HCT116 (cell line): ENCODE measurements around the gene FCER2.

Source experiments
- EZH2 ChIP-seq: fragments of 200-600 bp; sonication (generic); IDR thresholded peaks from 2 replicates; pipeline ENCODE4 v1.6.1; 2017; ENCODE audit warnings: antibody characterized with exemption, mixed run types
- EZH2phosphoT487 ChIP-seq: fragments of 200-600 bp; IDR thresholded peaks from 2 replicates; pipeline ENCODE4 v1.6.1; 2018; ENCODE audit warnings: antibody characterized with exemption, borderline replicate concordance
- FOSL1 ChIP-seq: IDR thresholded peaks from 2 replicates; pipeline ENCODE4 v1.6.1; 2012; ENCODE audit warnings: low read depth
- POLR2A ChIP-seq: IDR thresholded peaks from 2 replicates; pipeline ENCODE4 v1.7.0; 2011; ENCODE audit warnings: borderline replicate concordance; ENCODE audit not compliant: insufficient read depth, insufficient read length; ENCODE audit errors: extremely low read depth
- POLR2AphosphoS5 ChIP-seq: IDR thresholded peaks from 2 replicates; pipeline ENCODE4 v1.6.1; 2011; ENCODE audit warnings: mild to moderate bottlenecking, low read depth, low read length, moderate library complexity
- SIN3A ChIP-seq: IDR thresholded peaks from 2 replicates; pipeline ENCODE4 v1.6.1; 2012; ENCODE audit warnings: low read depth
- SP1 ChIP-seq: IDR thresholded peaks from 2 replicates; pipeline ENCODE4 v1.6.1; 2012; ENCODE audit warnings: low read depth
- ZNF274 ChIP-seq: fragments of 200-500 bp; sonication (Bioruptor generic); IDR thresholded peaks from 2 replicates; pipeline ENCODE4 v1.6.1; 2014; ENCODE audit warnings: mild to moderate bottlenecking, low read depth, low read length, inconsistent platforms
- TF ChIP-seq, protein P1 (sequence below): IDR thresholded peaks from 2 replicates; pipeline ENCODE4 v1.6.1; 2012; ENCODE audit warnings: low read depth
- TF ChIP-seq, protein P2 (sequence below), 3 experiments: fragments of 200-600 bp in 1 of 3; sonication (generic) in 1 of 3; IDR thresholded peaks in 2 of 3; conservative IDR thresholded peaks in 1 of 3; 2 replicates each; pipeline ENCODE4 v1.5.1; 2012 to 2017; ENCODE audit warnings: low read depth in 2 of 3, low read length in 2 of 3, antibody characterized with exemption in 1 of 3, borderline replicate concordance in 1 of 3, control low read depth in 1 of 3, mild to moderate bottlenecking in 1 of 3, mixed read lengths in 1 of 3, mixed run types in 1 of 3, moderate library complexity in 1 of 3; ENCODE audit not compliant: insufficient read depth in 1 of 3

DNA sequence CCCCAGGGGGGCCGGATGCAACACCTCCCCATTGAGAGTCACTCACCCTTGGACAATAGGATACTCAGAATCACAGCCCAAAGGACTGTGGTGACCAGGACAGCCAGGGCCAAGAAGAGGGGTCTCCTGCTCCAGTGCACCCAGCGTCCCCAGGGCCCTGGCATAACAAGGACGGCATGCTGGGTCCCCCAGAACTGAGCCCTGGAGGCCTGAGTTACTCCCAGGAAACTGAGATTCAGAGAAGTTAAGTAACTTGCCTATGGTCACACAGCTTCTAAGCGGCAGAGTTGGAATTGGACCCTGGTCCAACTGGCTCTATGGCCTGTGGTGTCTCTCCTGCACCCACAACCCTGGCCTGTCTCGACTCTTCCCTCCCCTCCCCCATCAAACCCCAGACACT lies 29.7 kb upstream of the FCER2 start:
- TF ChIP-seq, protein P1, sequence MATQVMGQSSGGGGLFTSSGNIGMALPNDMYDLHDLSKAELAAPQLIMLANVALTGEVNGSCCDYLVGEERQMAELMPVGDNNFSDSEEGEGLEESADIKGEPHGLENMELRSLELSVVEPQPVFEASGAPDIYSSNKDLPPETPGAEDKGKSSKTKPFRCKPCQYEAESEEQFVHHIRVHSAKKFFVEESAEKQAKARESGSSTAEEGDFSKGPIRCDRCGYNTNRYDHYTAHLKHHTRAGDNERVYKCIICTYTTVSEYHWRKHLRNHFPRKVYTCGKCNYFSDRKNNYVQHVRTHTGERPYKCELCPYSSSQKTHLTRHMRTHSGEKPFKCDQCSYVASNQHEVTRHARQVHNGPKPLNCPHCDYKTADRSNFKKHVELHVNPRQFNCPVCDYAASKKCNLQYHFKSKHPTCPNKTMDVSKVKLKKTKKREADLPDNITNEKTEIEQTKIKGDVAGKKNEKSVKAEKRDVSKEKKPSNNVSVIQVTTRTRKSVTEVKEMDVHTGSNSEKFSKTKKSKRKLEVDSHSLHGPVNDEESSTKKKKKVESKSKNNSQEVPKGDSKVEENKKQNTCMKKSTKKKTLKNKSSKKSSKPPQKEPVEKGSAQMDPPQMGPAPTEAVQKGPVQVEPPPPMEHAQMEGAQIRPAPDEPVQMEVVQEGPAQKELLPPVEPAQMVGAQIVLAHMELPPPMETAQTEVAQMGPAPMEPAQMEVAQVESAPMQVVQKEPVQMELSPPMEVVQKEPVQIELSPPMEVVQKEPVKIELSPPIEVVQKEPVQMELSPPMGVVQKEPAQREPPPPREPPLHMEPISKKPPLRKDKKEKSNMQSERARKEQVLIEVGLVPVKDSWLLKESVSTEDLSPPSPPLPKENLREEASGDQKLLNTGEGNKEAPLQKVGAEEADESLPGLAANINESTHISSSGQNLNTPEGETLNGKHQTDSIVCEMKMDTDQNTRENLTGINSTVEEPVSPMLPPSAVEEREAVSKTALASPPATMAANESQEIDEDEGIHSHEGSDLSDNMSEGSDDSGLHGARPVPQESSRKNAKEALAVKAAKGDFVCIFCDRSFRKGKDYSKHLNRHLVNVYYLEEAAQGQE = no peak
- TF ChIP-seq, protein P2, sequence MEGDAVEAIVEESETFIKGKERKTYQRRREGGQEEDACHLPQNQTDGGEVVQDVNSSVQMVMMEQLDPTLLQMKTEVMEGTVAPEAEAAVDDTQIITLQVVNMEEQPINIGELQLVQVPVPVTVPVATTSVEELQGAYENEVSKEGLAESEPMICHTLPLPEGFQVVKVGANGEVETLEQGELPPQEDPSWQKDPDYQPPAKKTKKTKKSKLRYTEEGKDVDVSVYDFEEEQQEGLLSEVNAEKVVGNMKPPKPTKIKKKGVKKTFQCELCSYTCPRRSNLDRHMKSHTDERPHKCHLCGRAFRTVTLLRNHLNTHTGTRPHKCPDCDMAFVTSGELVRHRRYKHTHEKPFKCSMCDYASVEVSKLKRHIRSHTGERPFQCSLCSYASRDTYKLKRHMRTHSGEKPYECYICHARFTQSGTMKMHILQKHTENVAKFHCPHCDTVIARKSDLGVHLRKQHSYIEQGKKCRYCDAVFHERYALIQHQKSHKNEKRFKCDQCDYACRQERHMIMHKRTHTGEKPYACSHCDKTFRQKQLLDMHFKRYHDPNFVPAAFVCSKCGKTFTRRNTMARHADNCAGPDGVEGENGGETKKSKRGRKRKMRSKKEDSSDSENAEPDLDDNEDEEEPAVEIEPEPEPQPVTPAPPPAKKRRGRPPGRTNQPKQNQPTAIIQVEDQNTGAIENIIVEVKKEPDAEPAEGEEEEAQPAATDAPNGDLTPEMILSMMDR (IDR thresholded peaks at IDR 0.05 in 2 of 3, conservative IDR thresholded peaks at IDR 0.05 in 1 of 3; ENCODE audit: borderline replicate concordance in 1 of 3, insufficient read depth in 1 of 3, low read depth in 2 of 3, low read length in 2 of 3) = no peak
- TF ChIP-seq POLR2A = no peak
- TF ChIP-seq ZNF274 = no peak
- TF ChIP-seq EZH2phosphoT487 = no peak
- no peak for TF ChIP-seq SIN3A
- no peak for TF ChIP-seq EZH2
- no peak for TF ChIP-seq POLR2AphosphoS5
- TF ChIP-seq FOSL1 = no peak
- TF ChIP-seq SP1 = no peak
